H9 (cell line): Measurements from ENCODE around the gene SLC25A40. TPM values are rescaled to one million over a fixed set of nuclear protein-coding genes. Genes with fewer than 3 reads are reported as not detected.

ENCODE experiments used
- DNase-seq: peaks from one replicate; pipeline ENCODE4 v3.0.0-alpha.2; 2017
- H2AFZ ChIP-seq: one replicate; pipeline ENCODE4 v1.6.1; 2013; ENCODE audit warnings: mild to moderate bottlenecking, low read length, control low read depth, moderate library complexity
- H2AK5ac ChIP-seq: 2 replicates; pipeline ENCODE4 v1.6.1; 2013; ENCODE audit warnings: low read length, control low read depth, mixed read lengths; ENCODE audit not compliant: insufficient read length
- H2BK120ac ChIP-seq: one replicate; pipeline ENCODE4 v1.6.1; 2013; ENCODE audit warnings: low read depth, mild to moderate bottlenecking, low read length, control low read depth, inconsistent platforms; ENCODE audit not compliant: poor library complexity, severe bottlenecking
- H2BK12ac ChIP-seq: 2 replicates; pipeline ENCODE4 v1.6.1; 2013; ENCODE audit warnings: low read length, control low read depth, mixed read lengths, low read depth; ENCODE audit not compliant: insufficient read length
- H2BK15ac ChIP-seq: 2 replicates; pipeline ENCODE4 v1.6.1; 2013; ENCODE audit warnings: low read depth, low read length, control low read depth
- H2BK20ac ChIP-seq: one replicate; pipeline ENCODE4 v1.6.1; 2013; ENCODE audit warnings: low read depth, mild to moderate bottlenecking, low read length, control low read depth, inconsistent platforms; ENCODE audit not compliant: poor library complexity, severe bottlenecking
- H2BK5ac ChIP-seq: 2 replicates; pipeline ENCODE4 v1.6.1; 2013; ENCODE audit warnings: low read length, control low read depth, mixed read lengths; ENCODE audit not compliant: insufficient read length
- H3K14ac ChIP-seq: 2 replicates; pipeline ENCODE4 v1.6.1; 2013; ENCODE audit warnings: low read length, control low read depth; ENCODE audit not compliant: insufficient read depth
- H3K18ac ChIP-seq: 2 replicates; pipeline ENCODE4 v1.6.1; 2013; ENCODE audit warnings: low read depth, mild to moderate bottlenecking, mixed read lengths, low read length, control low read depth; ENCODE audit not compliant: insufficient read length
- H3K23ac ChIP-seq: 2 replicates; pipeline ENCODE4 v1.6.1; 2013; ENCODE audit warnings: low read length, control low read depth, mixed read lengths, low read depth; ENCODE audit not compliant: insufficient read length
- H3K23me2 ChIP-seq: 2 replicates; pipeline ENCODE4 v1.6.1; 2013; ENCODE audit warnings: low read depth, mild to moderate bottlenecking, mixed read lengths, low read length, control low read depth; ENCODE audit not compliant: insufficient read length, poor library complexity, severe bottlenecking
- H3K27ac ChIP-seq: 2 replicates; pipeline ENCODE4 v1.5.1; 2013; ENCODE audit warnings: low read length, control low read depth, mixed read lengths, low read depth; ENCODE audit not compliant: insufficient read length
- H3K27me3 ChIP-seq: 2 replicates; pipeline ENCODE4 v1.6.1; 2013; ENCODE audit warnings: low read length, control low read depth, inconsistent platforms; ENCODE audit not compliant: insufficient read depth
- H3K4ac ChIP-seq: 2 replicates; pipeline ENCODE4 v1.6.1; 2013; ENCODE audit warnings: low read depth, mild to moderate bottlenecking, control low read depth, inconsistent platforms, low read length, moderate library complexity
- H3K4me1 ChIP-seq: 2 replicates; pipeline ENCODE4 v1.6.1; 2013; ENCODE audit warnings: low read length, control low read depth, inconsistent platforms; ENCODE audit not compliant: insufficient read depth
- H3K4me2 ChIP-seq: 2 replicates; pipeline ENCODE4 v1.6.1; 2013; ENCODE audit warnings: low read length, control low read depth, mixed read lengths; ENCODE audit not compliant: insufficient read length, insufficient read depth
- H3K56ac ChIP-seq: 2 replicates; pipeline ENCODE4 v1.6.1; 2013; ENCODE audit warnings: low read depth, mild to moderate bottlenecking, mixed read lengths, low read length, control low read depth; ENCODE audit not compliant: insufficient read length
- H3K79me1 ChIP-seq: 2 replicates; pipeline ENCODE4 v1.6.1; 2013; ENCODE audit warnings: low read depth, mild to moderate bottlenecking, moderate library complexity, low read length, control low read depth, inconsistent platforms; ENCODE audit not compliant: insufficient read depth, poor library complexity, severe bottlenecking
- H3K79me2 ChIP-seq: 2 replicates; pipeline ENCODE4 v1.6.1; 2013; ENCODE audit warnings: low read length, control low read depth, inconsistent platforms; ENCODE audit not compliant: insufficient read depth
- H3K9ac ChIP-seq: 2 replicates; pipeline ENCODE4 v1.6.1; 2013; ENCODE audit warnings: low read length, control low read depth, mixed read lengths; ENCODE audit not compliant: insufficient read length; ENCODE audit errors: extremely low read depth
- H3K9me3 ChIP-seq: one replicate; pipeline ENCODE4 v1.6.1; 2013; ENCODE audit warnings: low read depth, low read length, inconsistent platforms; ENCODE audit not compliant: control insufficient read depth
- H3T11ph ChIP-seq: one replicate; pipeline ENCODE4 v1.6.1; 2013; ENCODE audit warnings: mild to moderate bottlenecking, low read length, control low read depth, inconsistent platforms
- H4K20me1 ChIP-seq: one replicate; pipeline ENCODE4 v1.6.1; 2013; ENCODE audit not compliant: control insufficient read depth, insufficient read length, insufficient read depth
- H4K5ac ChIP-seq: 2 replicates; pipeline ENCODE4 v1.6.1; 2013; ENCODE audit warnings: low read depth, mild to moderate bottlenecking, mixed read lengths, low read length, control low read depth; ENCODE audit not compliant: insufficient read length
- H4K8ac ChIP-seq: replicated peaks from 2 replicates; pipeline ENCODE4 v1.6.1; 2013; ENCODE audit warnings: low read length, control low read depth, mixed read lengths, low read depth; ENCODE audit not compliant: insufficient read length
- H4K91ac ChIP-seq: 2 replicates; pipeline ENCODE4 v1.6.1; 2013; ENCODE audit warnings: low read depth, mild to moderate bottlenecking, moderate library complexity, mixed read lengths, low read length, control low read depth; ENCODE audit not compliant: insufficient read length
- H3K27ac Mint-ChIP-seq, 3 experiments: 2 replicates in 2 of 3; 3 replicates in 1 of 3; pipeline ENCODE4 v1.8.0; 2020 to 2021; ENCODE audit warnings: mixed read lengths in 3 of 3, mild to moderate bottlenecking in 1 of 3, moderate library complexity in 1 of 3
- H3K27me3 Mint-ChIP-seq: 2 replicates; pipeline ENCODE4 v1.8.0; 2021; ENCODE audit warnings: low read depth, mild to moderate bottlenecking, moderate library complexity, mixed read lengths
- H3K36me3 Mint-ChIP-seq, 3 experiments: 2 replicates in 2 of 3; 3 replicates in 1 of 3; pipeline ENCODE4 v1.8.0; 2020 to 2021; ENCODE audit warnings: low read depth in 3 of 3, mixed read lengths in 3 of 3; ENCODE audit not compliant: insufficient read depth in 1 of 3
- H3K4me1 Mint-ChIP-seq, 2 experiments: 2 replicates each; pipeline ENCODE4 v1.8.0; 2020; ENCODE audit warnings: mixed read lengths in 2 of 2
- H3K4me3 Mint-ChIP-seq, 2 experiments: 2 replicates in 1 of 2; 3 replicates in 1 of 2; pipeline ENCODE4 v1.8.0; 2020 to 2021; ENCODE audit warnings: mild to moderate bottlenecking in 2 of 2, mixed read lengths in 2 of 2, moderate library complexity in 1 of 2
- H3K9me3 Mint-ChIP-seq, 2 experiments: 2 replicates in 1 of 2; 3 replicates in 1 of 2; pipeline ENCODE4 v1.8.0; 2020; ENCODE audit warnings: mild to moderate bottlenecking in 2 of 2, mixed read lengths in 2 of 2, moderate library complexity in 1 of 2
- WGBS: extraction: QIAGEN DNeasy Blood & Tissue Kit; methylation state at CpG from one replicate; pipeline ENCODE4 v1.1.7; 2013; ENCODE audit warnings: missing lambda C conversion rate, low lambda C conversion rate, mixed read lengths; ENCODE audit not compliant: insufficient read length; ENCODE audit errors: extremely low coverage; 5-methylcytosine and 5-hydroxymethylcytosine counted together
- total RNA-seq: library from RNA; stranded (reverse); gene quantifications from 2 replicates; pipeline ENCODE4 v1.2.1, GENCODE V29; 2021
- TF ChIP-seq, protein P1 (sequence below): fragments of 200-600 bp; sonication (generic); conservative IDR thresholded peaks from 3 replicates; pipeline ENCODE4 v1.8.0; 2021; ENCODE audit warnings: antibody characterized with exemption, mild to moderate bottlenecking

Gene SLC25A40
- total RNA-seq, 1 experiment from 2014 or later = 10.4 TPM

- H4K8ac ChIP-seq = no peak overlapping the region
- no peak overlapping the region for H3K4me2 ChIP-seq
- no CpG with 5 or more reads among the region's 1 CpG for whole genome bisulfite sequencing
- Mint-ChIP-seq H3K4me1 (peaks cover 7% of the 10 kb centered on the region in 2 experiments), H3K27ac (no peak overlapping the region), H3K4me3 (no peak overlapping the region), H3K9me3 (no peaks in the 10 kb centered on the region; a peak in 1 of 5 replicates), H3K36me3 (no peaks in the 10 kb centered on the region), H3K27me3 (no peaks in the 10 kb centered on the region)
- H3K18ac ChIP-seq = no peak overlapping the region
- no peak overlapping the region for H3K27ac ChIP-seq
- no peaks in the 10 kb centered on the region for H3K9me3 ChIP-seq
- no peak overlapping the region for H3K23ac ChIP-seq
- no peaks in the 10 kb centered on the region for H3K27me3 ChIP-seq
- H3K4ac ChIP-seq = no peak overlapping the region
- no peak overlapping the region for H3K14ac ChIP-seq
- no peaks in the 10 kb centered on the region for H3K79me1 ChIP-seq
- H3K56ac ChIP-seq = no peak overlapping the region
- DNase-seq = no peak
- no peaks in the 10 kb centered on the region for H3K79me2 ChIP-seq
- H2BK120ac ChIP-seq = no peak overlapping the region
- H3K4me1 ChIP-seq = no peaks in the 10 kb centered on the region
- no peak overlapping the region for H2BK20ac ChIP-seq
- H2BK5ac ChIP-seq = no peak overlapping the region
- no peak overlapping the region for H2AK5ac ChIP-seq
- H2BK12ac ChIP-seq = no peak overlapping the region
- TF ChIP-seq, protein P1, sequence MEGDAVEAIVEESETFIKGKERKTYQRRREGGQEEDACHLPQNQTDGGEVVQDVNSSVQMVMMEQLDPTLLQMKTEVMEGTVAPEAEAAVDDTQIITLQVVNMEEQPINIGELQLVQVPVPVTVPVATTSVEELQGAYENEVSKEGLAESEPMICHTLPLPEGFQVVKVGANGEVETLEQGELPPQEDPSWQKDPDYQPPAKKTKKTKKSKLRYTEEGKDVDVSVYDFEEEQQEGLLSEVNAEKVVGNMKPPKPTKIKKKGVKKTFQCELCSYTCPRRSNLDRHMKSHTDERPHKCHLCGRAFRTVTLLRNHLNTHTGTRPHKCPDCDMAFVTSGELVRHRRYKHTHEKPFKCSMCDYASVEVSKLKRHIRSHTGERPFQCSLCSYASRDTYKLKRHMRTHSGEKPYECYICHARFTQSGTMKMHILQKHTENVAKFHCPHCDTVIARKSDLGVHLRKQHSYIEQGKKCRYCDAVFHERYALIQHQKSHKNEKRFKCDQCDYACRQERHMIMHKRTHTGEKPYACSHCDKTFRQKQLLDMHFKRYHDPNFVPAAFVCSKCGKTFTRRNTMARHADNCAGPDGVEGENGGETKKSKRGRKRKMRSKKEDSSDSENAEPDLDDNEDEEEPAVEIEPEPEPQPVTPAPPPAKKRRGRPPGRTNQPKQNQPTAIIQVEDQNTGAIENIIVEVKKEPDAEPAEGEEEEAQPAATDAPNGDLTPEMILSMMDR = no peak
- no peak overlapping the region for H3T11ph ChIP-seq
- no peaks in the 10 kb centered on the region for H3K23me2 ChIP-seq
- H4K5ac ChIP-seq = no peak overlapping the region
- H4K20me1 ChIP-seq = no peaks in the 10 kb centered on the region
- H4K91ac ChIP-seq = no peak overlapping the region
- H2BK15ac ChIP-seq = no peak overlapping the region
- no peak overlapping the region for H3K9ac ChIP-seq
- no peak overlapping the region for H2AFZ ChIP-seq
Observed at GRCh38 chr7:87918740-87919139, 42.6 kb upstream of the SLC25A40 start.
